Caco-2 (cell line): ENCODE results near the gene GDF7. TPM values are rescaled to one million over a fixed set of nuclear protein-coding genes. Genes with fewer than 3 reads are reported as not detected.

Source experiments
- BruUV-seq: library from RNA; stranded (reverse); fragments of 400-500 nt; replicated peaks from 2 replicates; lab custom pipeline; 2021; lab: Mats Ljungman, UMichigan
- CTCF ChIA-PET: fragments of 300-600 bp; sonication (Branson Sonifier 250); formaldehyde crosslinking; loops from one replicate; lab custom pipeline; 2022; ENCODE audit warnings: antibody characterized with exemption; lab: Charles Lee
- POLR2A ChIA-PET: fragments of 300-600 bp; sonication (Branson Sonifier 250); formaldehyde crosslinking; loops from one replicate; lab custom pipeline; 2022; ENCODE audit warnings: antibody characterized with exemption; lab: Charles Lee
- DNase-seq, 2 experiments: peaks; one replicate each; pipeline versions ENCODE4 v3.0.0 to v3.0.0-alpha.2; 2020 to 2022
- H3K27me3 ChIP-seq: replicated peaks from 2 replicates; pipeline ENCODE4 v1.6.0; 2011; ENCODE audit warnings: low read length; ENCODE audit not compliant: control insufficient read depth, insufficient read depth
- H3K36me3 ChIP-seq: 2 replicates; pipeline ENCODE4 v1.5.1; 2011; ENCODE audit warnings: low read length; ENCODE audit not compliant: control insufficient read depth, insufficient read depth
- H3K4me1 ChIP-seq: fragments of 250-450 bp; sonication (Bioruptor Pico); 2 replicates; pipeline ENCODE4 v1.5.1; 2020; ENCODE audit warnings: mild to moderate bottlenecking
- H3K4me3 ChIP-seq: 2 replicates; pipeline ENCODE4 v1.5.1; 2011; ENCODE audit warnings: low read depth, mild to moderate bottlenecking, control low read depth, low read length
- H3K9me3 ChIP-seq: fragments of 250-450 bp; sonication (Bioruptor Pico); 2 replicates; pipeline ENCODE4 v1.5.1; 2020; ENCODE audit warnings: mild to moderate bottlenecking, moderate library complexity
- H3K27ac Mint-ChIP-seq: one replicate; pipeline ENCODE4 v1.8.0; 2022; ENCODE audit warnings: mixed read lengths; ENCODE audit not compliant: unreplicated experiment
- H3K27me3 Mint-ChIP-seq: one replicate; pipeline ENCODE4 v1.8.0; 2022; ENCODE audit warnings: mixed read lengths; ENCODE audit not compliant: insufficient read depth, unreplicated experiment
- H3K36me3 Mint-ChIP-seq: one replicate; pipeline ENCODE4 v1.8.0; 2022; ENCODE audit warnings: mild to moderate bottlenecking, mixed read lengths; ENCODE audit not compliant: insufficient read depth, unreplicated experiment
- H3K4me1 Mint-ChIP-seq: one replicate; pipeline ENCODE4 v1.8.0; 2022; ENCODE audit warnings: low read depth, mixed read lengths; ENCODE audit not compliant: unreplicated experiment
- H3K4me3 Mint-ChIP-seq: one replicate; pipeline ENCODE4 v1.8.0; 2022; ENCODE audit warnings: mild to moderate bottlenecking, moderate library complexity, mixed read lengths; ENCODE audit not compliant: unreplicated experiment
- H3K9me3 Mint-ChIP-seq: one replicate; pipeline ENCODE4 v1.8.0; 2022; ENCODE audit warnings: mixed read lengths; ENCODE audit not compliant: unreplicated experiment
- CTCF ChIP-seq, 2 experiments: fragments of 200-600 bp in 1 of 2; IDR thresholded peaks; 1 replicate in 1 of 2; 2 replicates in 1 of 2; pipeline versions ENCODE4 v1.5.1 to v1.8.0; 2011 to 2022; ENCODE audit warnings: antibody characterized with exemption in 1 of 2, control low read depth in 1 of 2, inconsistent platforms in 1 of 2, low read depth in 1 of 2, low read length in 1 of 2, mild to moderate bottlenecking in 1 of 2, moderate library complexity in 1 of 2; ENCODE audit not compliant: insufficient read depth in 1 of 2, severe bottlenecking in 1 of 2, unreplicated experiment in 1 of 2
- intact Hi-C: fragments of 100-400 bp; cut with micrococcal nuclease; formaldehyde crosslinking; loops from one replicate; pipeline ENCODE4 v1.10.0; 2022; ENCODE audit not compliant: unreplicated experiment
- total RNA-seq: library from RNA; stranded (reverse); gene quantifications from 2 replicates; pipeline ENCODE4 v1.2.3, GENCODE V29; 2022

Gene GDF7
- total RNA-seq, 1 experiment from 2014 or later, result 1.7 TPM

GRCh38 chr2:20692081-20692480 lies 25.1 kb downstream of the GDF7 start:
- intact Hi-C loops, result no loop called here
- H3K9me3 Mint-ChIP-seq, result no peaks in the 10 kb centered on the region
- no peaks in the 10 kb centered on the region for H3K4me1 Mint-ChIP-seq
- no peak overlapping the region for H3K27ac Mint-ChIP-seq
- no TSS peak for BruUV-seq
- Histone ChIP-seq H3K36me3 (peaks cover 4% of the 10 kb centered on the region), H3K4me1 (no peaks in the 10 kb centered on the region), H3K9me3 (no peaks in the 10 kb centered on the region), H3K4me3 (no peak overlapping the region), H3K27me3 (no peaks in the 10 kb centered on the region)
- ChIA-PET POLR2A (no interaction called here), CTCF (no interaction called here)
- H3K27me3 Mint-ChIP-seq, result no peaks in the 10 kb centered on the region
- H3K36me3 Mint-ChIP-seq, result peaks cover 20% of the 10 kb centered on the region
- no peak for TF ChIP-seq CTCF (IDR thresholded peaks at IDR 0.05; ENCODE audit: insufficient read depth in 1 of 2, low read depth in 1 of 2, low read length in 1 of 2, severe bottlenecking in 1 of 2, unreplicated experiment in 1 of 2)
- H3K4me3 Mint-ChIP-seq, result no peak overlapping the region
- no peak for DNase-seq

- no peak for TF ChIP-seq CTCF (IDR thresholded peaks at IDR 0.05; ENCODE audit: insufficient read depth in 1 of 2, low read depth in 1 of 2, low read length in 1 of 2, severe bottlenecking in 1 of 2, unreplicated experiment in 1 of 2)
- Histone ChIP-seq H3K36me3 (peaks cover 2% of the 10 kb centered on the region), H3K27me3 (no peaks in the 10 kb centered on the region), H3K9me3 (no peaks in the 10 kb centered on the region), H3K4me3 (no peak overlapping the region), H3K4me1 (no peaks in the 10 kb centered on the region)
- peaks cover 13% of the 10 kb centered on the region for H3K36me3 Mint-ChIP-seq
- no peak overlapping the region for H3K27ac Mint-ChIP-seq
- no TSS peak for BruUV-seq
- no peak for DNase-seq
- H3K9me3 Mint-ChIP-seq, result no peaks in the 10 kb centered on the region
- POLR2A ChIA-PET, result no interaction called here
- CTCF ChIA-PET, result no interaction called here
- H3K4me3 Mint-ChIP-seq, result no peak overlapping the region
- intact Hi-C loops, result no loop called here
- H3K27me3 Mint-ChIP-seq, result no peaks in the 10 kb centered on the region
- no peaks in the 10 kb centered on the region for H3K4me1 Mint-ChIP-seq
Observed at GRCh38 chr2:20693317-20693716, 26.4 kb downstream of the GDF7 start.

GRCh38 chr2:20696366-20696765 lies 29.4 kb downstream of the GDF7 start:
- TF ChIP-seq CTCF (IDR thresholded peaks at IDR 0.05; ENCODE audit: insufficient read depth in 1 of 2, low read depth in 1 of 2, low read length in 1 of 2, severe bottlenecking in 1 of 2, unreplicated experiment in 1 of 2), result no peak
- ChIA-PET POLR2A (no interaction called here), CTCF (no interaction called here)
- Mint-ChIP-seq H3K4me1 (no peaks in the 10 kb centered on the region), H3K27ac (no peak overlapping the region), H3K4me3 (no peak overlapping the region), H3K27me3 (no peaks in the 10 kb centered on the region), H3K9me3 (no peaks in the 10 kb centered on the region), H3K36me3 (no peaks in the 10 kb centered on the region)
- BruUV-seq, result no TSS peak
- no peak overlapping the region for H3K4me3 ChIP-seq
- intact Hi-C loops, result no loop called here
- no peaks in the 10 kb centered on the region for H3K4me1 ChIP-seq
- H3K27me3 ChIP-seq, result no peaks in the 10 kb centered on the region
- H3K36me3 ChIP-seq, result peaks cover 2% of the 10 kb centered on the region
- no peak for DNase-seq
- H3K9me3 ChIP-seq, result no peaks in the 10 kb centered on the region
